Erythroblast (primary cell): ENCODE measurements around the gene ARHGAP28.

Experiments used
- GATA1 ChIP-seq: IDR thresholded peaks from 2 replicates; pipeline ENCODE4 v1.6.1; 2011; ENCODE audit warnings: low read depth, mild to moderate bottlenecking, control low read depth, low read length, moderate library complexity
- POLR2A ChIP-seq: IDR thresholded peaks from 2 replicates; pipeline ENCODE4 v1.6.1; 2011; ENCODE audit warnings: mild to moderate bottlenecking, low read length

GRCh38 chr18:6821356-6821755 lies 91.8 kb downstream of the ARHGAP28 start:
- TF ChIP-seq POLR2A (no peak), GATA1 (no peak)
